ENCODE results near the gene NR2C2.

DNA sequence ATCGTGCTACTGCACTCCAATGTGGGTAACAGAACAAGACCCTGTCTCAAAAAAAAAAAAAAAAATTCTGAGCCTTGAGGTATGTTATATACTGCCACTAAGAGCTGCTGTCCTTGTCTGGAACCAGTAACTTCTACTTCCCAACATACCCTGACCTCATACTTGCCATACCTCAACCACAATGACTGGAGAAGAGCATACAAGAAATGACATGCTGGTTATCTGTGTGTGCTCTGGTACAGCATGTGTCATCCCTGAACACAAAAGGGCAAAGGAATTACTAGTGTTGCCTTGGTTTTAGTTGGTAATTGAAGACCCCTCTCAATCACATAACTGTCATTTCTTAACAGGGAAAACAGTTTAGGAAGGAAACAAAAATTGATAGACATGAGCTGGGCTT is 63.3 kb downstream of the NR2C2 start:
- TF ChIP-seq, protein P1, sequence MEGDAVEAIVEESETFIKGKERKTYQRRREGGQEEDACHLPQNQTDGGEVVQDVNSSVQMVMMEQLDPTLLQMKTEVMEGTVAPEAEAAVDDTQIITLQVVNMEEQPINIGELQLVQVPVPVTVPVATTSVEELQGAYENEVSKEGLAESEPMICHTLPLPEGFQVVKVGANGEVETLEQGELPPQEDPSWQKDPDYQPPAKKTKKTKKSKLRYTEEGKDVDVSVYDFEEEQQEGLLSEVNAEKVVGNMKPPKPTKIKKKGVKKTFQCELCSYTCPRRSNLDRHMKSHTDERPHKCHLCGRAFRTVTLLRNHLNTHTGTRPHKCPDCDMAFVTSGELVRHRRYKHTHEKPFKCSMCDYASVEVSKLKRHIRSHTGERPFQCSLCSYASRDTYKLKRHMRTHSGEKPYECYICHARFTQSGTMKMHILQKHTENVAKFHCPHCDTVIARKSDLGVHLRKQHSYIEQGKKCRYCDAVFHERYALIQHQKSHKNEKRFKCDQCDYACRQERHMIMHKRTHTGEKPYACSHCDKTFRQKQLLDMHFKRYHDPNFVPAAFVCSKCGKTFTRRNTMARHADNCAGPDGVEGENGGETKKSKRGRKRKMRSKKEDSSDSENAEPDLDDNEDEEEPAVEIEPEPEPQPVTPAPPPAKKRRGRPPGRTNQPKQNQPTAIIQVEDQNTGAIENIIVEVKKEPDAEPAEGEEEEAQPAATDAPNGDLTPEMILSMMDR (IDR thresholded peaks at IDR 0.05; ENCODE audit: low read depth, low read length, missing input control), result no peak
- TF ChIP-seq GABPA (IDR thresholded peaks at IDR 0.05 in 1 of 2, conservative IDR thresholded peaks at IDR 0.05 in 1 of 2), result no peak
